Measurements from ENCODE around the gene RNF168. TPM values are rescaled to one million over a fixed set of nuclear protein-coding genes. Genes with fewer than 3 reads are reported as not detected.

RNF168 gene
- total and polyA plus RNA-seq, 8 donors, result 4.4 to 27.8 (median 6.5) TPM

- H3K36me3 ChIP-seq, result no peaks in the 10 kb centered on the region
- H3K4me1 ChIP-seq, result no peaks in the 10 kb centered on the region
- H3K27ac ChIP-seq, result no peak overlapping the region
- intact Hi-C loops (cut with DNase I; ENCODE audit: low total_unique reads), result no loop called here
- TF ChIP-seq CTCF (IDR thresholded peaks at IDR 0.05), result no peak
- no peak for TF ChIP-seq EP300 (IDR thresholded peaks at IDR 0.05)
- TF ChIP-seq POLR2AphosphoS5 (IDR thresholded peaks at IDR 0.05), result no peak
- TF ChIP-seq POLR2A (IDR thresholded peaks at IDR 0.05), result no peak
- no peaks in the 10 kb centered on the region for H3K27me3 ChIP-seq
- no peak overlapping the region for H3K4me3 ChIP-seq
- 86 to 100% (median 93%) methylated on average over 2 of the region's 2 CpGs for WGBS, 5 donors
- peaks cover 0 to 17% (median 5%) of the 10 kb centered on the region in 4 donors for H3K9me3 ChIP-seq
- no peak for DNase-seq
Observed at GRCh38 chr3:196547067-196547466, 43.5 kb upstream of the RNF168 start.

- no peak overlapping the region for H3K4me3 ChIP-seq
- no peaks in the 10 kb centered on the region for H3K27me3 ChIP-seq
- H3K4me1 ChIP-seq, result no peaks in the 10 kb centered on the region
- no peak for TF ChIP-seq CTCF (IDR thresholded peaks at IDR 0.05)
- TF ChIP-seq EP300 (IDR thresholded peaks at IDR 0.05), result no peak
- TF ChIP-seq POLR2A (IDR thresholded peaks at IDR 0.05), result no peak
- no peak for TF ChIP-seq POLR2AphosphoS5 (IDR thresholded peaks at IDR 0.05)
- H3K36me3 ChIP-seq, result no peaks in the 10 kb centered on the region
- no peak for DNase-seq
- peaks cover 0 to 17% (median 5%) of the 10 kb centered on the region in 4 donors for H3K9me3 ChIP-seq
- intact Hi-C loops (cut with DNase I; ENCODE audit: low total_unique reads), result no loop called here
- no peak overlapping the region for H3K27ac ChIP-seq
- 28 to 50% (median 39%) methylated on average over 5 of the region's 5 CpGs for WGBS, 5 donors
Observed at GRCh38 chr3:196546537-196546936, 43.0 kb upstream of the RNF168 start.

- H3K4me3 ChIP-seq, result no peak overlapping the region
- peaks cover 0 to 9% (median 4%) of the 10 kb centered on the region in 4 donors for H3K9me3 ChIP-seq
- DNase-seq, result no peak
- H3K27me3 ChIP-seq, result no peaks in the 10 kb centered on the region
- 91 to 100% (median 97%) methylated on average over 2 of the region's 2 CpGs for WGBS, 5 donors
- no peak overlapping the region for H3K27ac ChIP-seq
- H3K36me3 ChIP-seq, result no peaks in the 10 kb centered on the region
- H3K4me1 ChIP-seq, result no peaks in the 10 kb centered on the region
- intact Hi-C loops (cut with DNase I; ENCODE audit: low total_unique reads), result no loop called here
- TF ChIP-seq CTCF (IDR thresholded peaks at IDR 0.05), result no peak
- no peak for TF ChIP-seq EP300 (IDR thresholded peaks at IDR 0.05)
- no peak for TF ChIP-seq POLR2AphosphoS5 (IDR thresholded peaks at IDR 0.05)
- TF ChIP-seq POLR2A (IDR thresholded peaks at IDR 0.05), result no peak
Observed at GRCh38 chr3:196544491-196544992, 41.0 kb upstream of the RNF168 start.

GRCh38 chr3:196541684-196542445 lies 38.3 kb upstream of the RNF168 start:
- H3K27me3 ChIP-seq, result no peaks in the 10 kb centered on the region
- 88 to 94% (median 90%) methylated on average over 6 of the region's 6 CpGs for WGBS, 5 donors
- H3K36me3 ChIP-seq, result no peaks in the 10 kb centered on the region
- intact Hi-C loops (cut with DNase I; ENCODE audit: low total_unique reads), result no loop called here
- H3K4me3 ChIP-seq, result no peak overlapping the region
- TF ChIP-seq CTCF (IDR thresholded peaks at IDR 0.05), result no peak
- TF ChIP-seq POLR2A (IDR thresholded peaks at IDR 0.05), result no peak
- TF ChIP-seq POLR2AphosphoS5 (IDR thresholded peaks at IDR 0.05), result no peak
- no peak for TF ChIP-seq EP300 (IDR thresholded peaks at IDR 0.05)
- no peak overlapping the region for H3K27ac ChIP-seq
- no peak for DNase-seq
- peaks cover 0 to 4% (median 0%) of the 10 kb centered on the region in 4 donors for H3K4me1 ChIP-seq
- no peaks in the 10 kb centered on the region for H3K9me3 ChIP-seq

Data from stomach (tissue), 9 donors.